ENCODE measurements around the gene SPOUT1. TPM values are rescaled to one million over a fixed set of nuclear protein-coding genes. Genes with fewer than 3 reads are reported as not detected.

The SPOUT1 gene
- total RNA-seq, 1 donor from 2014 or later: 55.7 TPM

- DNase-seq (ENCODE audit: low spot score): peak; percentile 93
Measured at GRCh38 chr9:128771745-128772519, 57.7 kb downstream of the SPOUT1 start, which contains the start of gene ZER1. Gene ZER1 (minus strand): TSS chr9:128771927. CDS start chr9:128755565, 16,362 bp downstream.

GRCh38 chr9:128771094-128771721, 58.4 kb downstream of the SPOUT1 start:
- DNase-seq (ENCODE audit: low spot score): no peak

- DNase-seq (ENCODE audit: low spot score): no peak
Measured at GRCh38 chr9:128770286-128771030, 59.1 kb downstream of the SPOUT1 start.

Other genes starting within 250 kb of the SPOUT1 start
- 36.1 TPM for gene DYNC2I2, start 172.9 kb downstream of the SPOUT1 start, total RNA-seq
- gene SET, start 140.6 kb downstream of the SPOUT1 start, total RNA-seq: 390 TPM
- gene PKN3, start 127.3 kb downstream of the SPOUT1 start, total RNA-seq: 11.1 TPM
- gene ZDHHC12, start 105.7 kb downstream of the SPOUT1 start, total RNA-seq: 26.3 TPM
- 46.6 TPM for gene ZER1, start 57.9 kb downstream of the SPOUT1 start, total RNA-seq
- 33.6 TPM for gene TBC1D13, start 42.5 kb downstream of the SPOUT1 start, total RNA-seq
- gene ENDOG, start 11.3 kb downstream of the SPOUT1 start, total RNA-seq: 21.7 TPM
- gene KYAT1, start 52.2 kb upstream of the SPOUT1 start, total RNA-seq: 13.0 TPM
- 37.1 TPM for gene LRRC8A, start 52.3 kb upstream of the SPOUT1 start, total RNA-seq
- 26.6 TPM for gene PHYHD1, start 91.2 kb upstream of the SPOUT1 start, total RNA-seq
- 14.2 TPM for gene DOLK, start 117.8 kb upstream of the SPOUT1 start, total RNA-seq
- 52.1 TPM for gene NUP188, start 117.9 kb upstream of the SPOUT1 start, total RNA-seq
- gene SH3GLB2, start 198.5 kb upstream of the SPOUT1 start, total RNA-seq: 317 TPM
- gene MIGA2, start 206.8 kb upstream of the SPOUT1 start, total RNA-seq: 58.2 TPM

All from ureter (tissue), 1 donor.